Muscle of back (tissue), 11 donors: ENCODE data around the gene SLMAP. TPM values are rescaled to one million over a fixed set of nuclear protein-coding genes. Genes with fewer than 3 reads are reported as not detected.
"Not testable (repeated sequence)": the region's sequence is repeated elsewhere in the genome, so short reads cannot be mapped to it uniquely, and the experiment has no call there.

Experiments used
- DNase-seq, 3 donors: peaks; one replicate each; pipeline versions ENCODE4 v3.0.0 to v3.0.0-alpha.2; 2013
- polyA plus RNA-seq, 10 donors: library from polyadenylated mRNA; unstranded; fragments of 120-200 nt; gene quantifications; one replicate each; pipeline ENCODE4 v1.2.1, GENCODE V29; 2013; ENCODE audit not compliant: insufficient read length in 10 of 10

Gene SLMAP
- polyA plus RNA-seq, 10 donors: 42.2 to 103 (median 63.5) TPM

DNA sequence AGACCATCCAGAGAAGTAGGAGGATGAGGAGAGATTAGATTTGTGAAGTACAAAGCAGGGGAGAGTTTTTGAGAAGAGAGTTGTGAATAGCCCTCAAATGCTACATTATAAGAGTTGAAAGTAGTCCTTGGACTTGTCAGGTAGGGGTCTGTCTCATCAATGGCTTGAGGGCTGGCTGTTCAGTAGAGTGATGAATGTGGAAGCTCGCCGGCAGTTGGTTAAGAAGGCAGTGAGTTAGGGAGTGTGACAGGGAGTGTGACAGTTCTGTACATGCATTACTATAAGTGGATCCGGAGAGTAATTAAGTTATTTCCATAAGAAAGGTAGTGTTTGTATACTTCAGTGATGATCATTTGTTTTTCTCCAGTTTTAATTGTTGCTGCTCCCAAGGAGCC, 32.5 kb downstream of the SLMAP start:
- no peak for DNase-seq

- DNase-seq: no peak
Observed at GRCh38 chr3:57791245-57791644, 35.1 kb downstream of the SLMAP start.

- no peak for DNase-seq
Observed at GRCh38 chr3:57792198-57792597, 36.1 kb downstream of the SLMAP start.

DNA sequence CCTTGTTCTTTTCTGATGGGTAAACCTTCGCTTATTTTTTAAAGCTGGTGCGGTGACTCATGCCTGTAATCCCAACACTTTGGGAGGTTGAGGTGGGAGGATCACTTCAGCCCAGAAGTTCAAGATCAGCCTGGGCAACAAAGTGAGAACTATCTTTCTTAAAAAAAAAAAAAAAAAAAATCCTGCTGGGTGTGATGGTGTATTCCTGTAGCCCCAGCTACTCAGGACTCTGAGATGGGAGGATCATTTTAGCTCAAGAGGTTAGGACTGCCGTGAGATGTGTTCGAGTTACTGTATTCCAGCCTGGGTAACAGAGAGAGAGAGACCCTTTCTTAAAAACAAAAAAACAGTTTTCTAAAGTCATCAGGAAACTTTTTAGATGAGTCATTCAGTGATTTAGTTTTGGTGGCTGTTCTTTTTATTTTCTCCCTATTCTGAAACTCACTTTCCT, 37.7 kb downstream of the SLMAP start:
- DNase-seq: no peak

DNA sequence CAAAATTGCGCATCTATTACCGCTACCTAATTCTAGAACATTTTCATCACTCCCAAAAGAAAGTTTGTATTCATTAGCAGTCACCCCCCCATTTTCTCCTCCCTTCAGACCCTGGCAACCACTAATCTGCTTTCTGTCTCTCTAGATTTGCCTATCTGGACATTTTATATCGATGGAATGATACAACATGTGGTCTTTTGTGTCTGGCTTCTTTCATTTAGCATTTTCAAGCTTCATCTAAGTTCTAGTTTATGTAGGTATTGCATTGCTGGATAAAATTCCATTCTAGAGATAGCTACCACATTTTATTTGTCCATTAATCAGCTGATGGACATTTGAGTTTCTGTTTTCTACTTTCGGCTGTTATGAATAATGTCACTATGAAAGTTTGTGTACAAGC, 38.4 kb downstream of the SLMAP start:
- no peak for DNase-seq

DNA sequence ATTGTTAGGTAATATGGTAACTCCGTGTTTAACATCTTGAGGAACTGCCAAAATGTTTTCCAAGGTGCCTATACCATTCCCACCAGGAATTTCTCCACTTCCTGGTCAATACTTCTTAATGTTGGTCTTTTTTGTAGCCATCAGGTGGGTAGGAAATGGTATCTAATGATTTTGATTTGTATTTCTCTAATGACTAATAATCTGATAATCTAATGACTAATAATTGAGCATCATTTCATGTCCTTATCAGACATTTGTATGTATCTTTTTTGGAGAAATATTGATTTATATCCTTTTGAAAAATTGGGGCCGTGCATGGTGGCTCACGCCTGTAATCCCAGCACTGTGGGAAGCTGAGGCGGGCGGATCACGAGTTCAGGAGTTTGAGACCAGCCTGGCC, 38.8 kb downstream of the SLMAP start:
- no peak for DNase-seq

DNA sequence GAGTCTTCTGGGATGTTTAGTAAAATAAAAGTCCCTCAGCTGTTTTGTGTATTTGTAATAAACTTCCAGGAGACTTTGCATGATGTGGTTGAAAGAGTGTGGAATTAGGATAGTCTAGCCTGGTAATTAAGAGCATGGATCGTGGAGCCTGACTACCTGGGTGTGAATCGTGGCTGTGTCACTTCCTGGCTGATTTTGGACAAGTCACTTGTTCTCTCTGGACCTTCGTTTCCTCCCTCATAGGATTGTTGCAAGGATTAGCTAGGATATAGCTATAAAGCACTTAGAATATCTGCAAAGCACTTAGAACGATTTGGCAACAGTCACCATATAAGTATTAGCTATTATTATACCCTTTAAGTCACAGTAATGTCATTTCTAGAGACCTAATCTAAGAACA, 40.2 kb downstream of the SLMAP start:
- DNase-seq: no peak

DNA sequence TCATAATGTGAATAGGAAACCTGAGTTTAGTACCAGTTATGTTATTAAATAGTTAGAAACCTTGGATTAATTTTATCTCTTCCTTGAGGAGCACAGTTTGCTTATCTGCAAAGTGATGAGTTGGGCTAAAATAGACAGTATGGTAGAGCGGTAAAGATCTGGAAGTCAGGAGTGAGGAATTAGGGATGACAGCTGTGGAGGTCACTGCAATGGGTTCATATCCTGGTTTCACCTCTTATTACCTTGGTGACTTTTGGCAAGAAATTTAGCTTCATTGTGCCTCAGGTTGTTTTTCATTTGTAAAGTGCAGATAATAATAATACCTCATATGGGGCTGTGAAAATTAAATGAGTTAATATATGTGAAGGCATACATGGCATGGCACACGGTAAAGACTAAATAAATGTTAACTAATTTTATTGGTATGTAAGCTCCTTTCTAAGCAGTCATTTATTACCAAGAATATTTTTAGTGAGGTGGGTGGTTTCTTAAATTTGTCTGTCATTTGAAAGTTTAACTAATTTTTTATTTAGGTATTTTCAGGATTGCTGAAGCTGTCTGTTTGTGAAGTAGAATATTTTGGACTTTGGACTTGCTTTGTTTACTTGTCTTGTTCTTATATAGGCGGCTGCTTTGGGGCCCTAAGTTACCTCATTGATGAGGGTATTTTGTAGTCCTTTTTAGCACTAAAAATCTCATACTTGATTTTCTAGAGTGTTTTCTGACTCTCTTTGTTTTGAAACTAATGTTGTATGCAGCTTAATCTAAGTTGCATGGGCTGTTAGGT, 41.8 kb downstream of the SLMAP start:
- no peak for DNase-seq

- DNase-seq: peak; percentile 62 to 86 (median 67)
Observed at GRCh38 chr3:57803647-57804081, 47.6 kb downstream of the SLMAP start.

GRCh38 chr3:57805266-57805665, 49.2 kb downstream of the SLMAP start:
- DNase-seq: no peak

- DNase-seq: peak in 1 of 3 donors; percentile 30
Observed at GRCh38 chr3:57805674-57806073, 49.6 kb downstream of the SLMAP start.

GRCh38 chr3:57806195-57806594, 50.1 kb downstream of the SLMAP start:
- not testable (repeated sequence) for DNase-seq

GRCh38 chr3:57808961-57809608, 53.0 kb downstream of the SLMAP start:
- DNase-seq: no peak

DNA sequence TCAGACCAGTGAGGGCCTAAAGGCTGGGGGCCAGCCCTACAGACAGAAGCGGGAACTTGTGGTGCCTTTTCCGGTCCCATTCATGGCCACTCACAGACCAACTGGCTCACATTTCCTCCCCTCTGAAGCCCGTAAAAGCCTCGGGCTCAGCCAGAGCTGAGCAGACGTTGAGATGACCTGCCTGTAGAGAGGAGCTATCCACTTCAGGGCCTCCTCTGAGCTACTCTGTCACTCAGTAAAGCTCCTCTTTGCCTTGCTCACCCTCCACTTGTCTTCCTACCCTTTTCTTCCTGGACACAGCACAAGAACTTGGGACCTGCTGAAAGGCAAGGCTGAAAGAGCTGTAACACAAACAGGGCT, 53.5 kb downstream of the SLMAP start:
- no peak for DNase-seq

- DNase-seq: no peak
Observed at GRCh38 chr3:57810048-57810447, 53.9 kb downstream of the SLMAP start.

DNA sequence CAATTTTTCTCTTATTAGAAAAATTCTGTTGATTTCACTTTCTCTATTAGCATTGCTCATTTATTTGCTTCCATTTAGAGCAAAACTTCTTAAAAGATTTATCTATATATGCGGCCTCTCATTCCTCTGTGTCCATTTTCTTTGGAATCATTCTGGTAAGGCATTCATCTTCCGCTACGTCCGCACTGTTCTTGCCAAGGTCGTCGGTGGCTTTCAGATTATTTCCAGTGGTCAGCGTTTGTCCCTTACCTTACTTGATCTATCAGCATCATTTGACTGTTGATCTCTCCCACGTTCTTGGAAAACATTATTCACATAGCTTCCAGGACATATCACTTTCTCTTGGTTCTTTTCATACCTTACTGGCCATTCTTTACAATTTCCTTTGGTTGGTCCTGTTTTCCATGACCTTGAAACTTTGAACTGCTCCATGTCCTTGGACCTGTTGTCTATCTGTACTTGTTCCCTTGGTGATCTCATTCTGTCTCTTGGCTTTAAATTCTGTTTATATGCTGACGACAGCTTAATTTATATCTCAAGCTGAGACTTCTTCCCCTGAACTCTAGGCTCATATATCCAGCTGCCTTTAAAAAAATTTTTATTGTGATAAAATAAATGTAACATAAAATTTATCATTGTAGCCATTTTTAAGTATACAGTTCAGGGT, 54.5 kb downstream of the SLMAP start:
- peak in 1 of 3 donors; percentile 52 for DNase-seq

GRCh38 chr3:57815036-57815435, 58.9 kb downstream of the SLMAP start:
- no peak for DNase-seq

DNA sequence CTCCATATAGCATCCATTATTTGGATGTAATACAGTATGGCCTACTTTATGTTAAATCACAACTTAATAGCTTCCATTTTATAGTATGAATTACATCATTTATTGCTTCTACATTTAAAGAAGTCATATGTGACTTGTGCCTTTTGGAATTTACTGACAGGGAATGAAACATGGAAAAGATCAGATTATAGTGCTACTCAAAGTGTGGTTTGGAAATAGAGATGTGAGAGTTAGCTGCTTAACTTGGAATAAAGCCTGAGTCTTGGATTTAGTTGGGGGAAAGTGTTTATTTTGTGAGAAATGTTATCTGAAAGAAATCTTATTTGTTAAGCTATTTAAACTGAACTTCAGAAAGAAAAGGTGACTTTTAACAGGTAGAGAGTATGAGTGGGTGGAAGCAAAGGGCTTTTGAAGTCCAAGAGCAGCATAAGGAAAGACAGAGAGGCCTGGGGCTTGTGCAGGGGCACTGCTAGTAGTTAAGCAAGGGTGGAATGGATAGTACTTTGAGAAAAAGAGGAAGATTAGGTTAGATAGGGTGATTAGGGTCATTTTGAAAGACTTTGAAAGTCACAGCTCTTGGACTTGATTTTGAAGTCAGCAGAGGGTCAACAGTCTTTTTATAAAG, 60.5 kb downstream of the SLMAP start:
- DNase-seq: no peak

DNA sequence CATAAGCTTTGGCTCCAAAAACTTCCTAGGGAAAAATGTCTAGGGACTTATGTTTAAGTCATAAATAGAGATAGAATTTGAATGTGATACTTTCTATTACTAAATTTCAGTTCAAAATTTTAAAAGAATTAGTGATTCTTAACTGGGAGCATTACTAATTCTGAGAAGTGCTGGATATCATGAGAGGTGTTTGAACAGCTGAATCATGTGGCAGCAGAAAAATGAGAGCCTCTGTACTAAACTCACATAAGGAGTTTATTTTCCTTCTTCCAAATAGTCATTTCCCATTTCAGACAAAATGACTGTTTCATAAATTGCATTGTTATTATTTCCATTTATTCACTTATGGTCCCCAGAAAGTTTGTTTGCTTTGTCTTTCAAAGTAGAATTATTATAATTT, 62.7 kb downstream of the SLMAP start:
- DNase-seq: no peak

GRCh38 chr3:57820479-57820878, 64.4 kb downstream of the SLMAP start:
- DNase-seq: no peak

DNA sequence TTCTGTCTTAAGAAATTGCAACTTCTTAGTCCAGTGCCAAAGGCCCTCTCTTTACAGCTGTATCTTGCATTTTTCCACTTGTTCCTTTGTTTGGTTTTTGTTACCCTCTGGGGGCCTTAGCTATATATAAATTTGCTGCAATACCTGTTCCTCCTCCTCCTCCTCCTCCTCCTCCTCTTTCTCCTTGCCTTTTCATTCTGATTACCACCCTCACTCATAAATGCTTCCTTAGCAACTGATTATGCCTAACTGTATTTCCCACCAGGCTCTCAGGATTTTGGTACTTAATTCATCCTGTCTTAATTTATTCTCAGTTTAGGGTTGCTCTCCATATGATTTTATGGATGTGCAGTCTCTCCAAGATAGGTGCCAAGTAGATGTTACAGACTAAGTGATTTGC, 65.7 kb downstream of the SLMAP start:
- DNase-seq: no peak

DNA sequence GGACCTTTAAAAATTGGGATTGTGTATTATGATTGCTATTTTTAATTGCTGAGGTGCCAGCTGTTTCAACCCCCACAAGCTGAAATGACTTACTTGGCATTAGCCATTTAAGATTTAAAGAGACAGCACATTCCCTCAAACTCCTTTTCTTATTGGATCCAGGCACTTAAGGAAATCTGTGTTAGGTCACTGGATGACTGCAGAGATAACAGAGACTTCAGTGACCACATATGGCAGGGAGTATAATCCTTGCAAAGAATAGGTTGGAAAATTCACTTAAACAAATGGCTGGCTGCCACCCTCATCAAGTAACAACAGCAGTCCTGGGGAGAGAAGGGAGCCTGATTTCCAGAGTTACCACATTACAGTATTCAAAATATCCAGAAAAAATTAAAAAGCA, 66.6 kb downstream of the SLMAP start:
- DNase-seq: no peak

- DNase-seq: no peak
Observed at GRCh38 chr3:57825116-57825515, 69.0 kb downstream of the SLMAP start.
